GM18858 (cell line): ENCODE measurements around the gene ADSS2.
"Not testable (repeated sequence)": the region's sequence is repeated elsewhere in the genome, so short reads cannot be mapped to it uniquely, and the experiment has no call there.

Experiments
- ATAC-seq: cut with Tn5 transposase; IDR thresholded peaks from one replicate; pipeline ENCODE4 v1.9.1; 2021; ENCODE audit not compliant: unreplicated experiment

ADSS2 gene

DNA sequence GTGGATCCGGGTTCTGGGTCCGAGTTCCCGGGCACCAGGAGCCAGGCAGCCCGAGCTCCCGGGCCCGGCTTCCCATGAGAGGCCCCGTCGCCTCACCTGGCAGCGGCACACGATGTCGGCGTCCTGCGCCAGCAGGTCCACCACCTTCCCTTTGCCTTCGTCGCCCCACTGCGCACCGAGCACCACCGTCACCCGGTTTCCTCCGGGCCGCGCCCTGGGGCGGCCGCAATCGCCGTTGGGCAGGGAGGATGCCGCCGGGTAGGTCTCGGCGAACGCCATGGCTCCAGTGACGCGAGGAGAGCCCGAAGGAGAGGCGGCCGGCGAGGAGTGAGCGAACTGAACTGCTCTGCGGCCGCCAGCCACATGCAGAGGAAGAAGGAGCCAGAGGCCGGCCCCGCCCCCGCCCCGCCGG lies at the start of gene ADSS2:
Gene ADSS2, minus strand, starts transcription at position 371 of the 412 bp plus-strand sequence. Its CDS starts 92 bp downstream, at position 279.
- ATAC-seq = no peak

DNA sequence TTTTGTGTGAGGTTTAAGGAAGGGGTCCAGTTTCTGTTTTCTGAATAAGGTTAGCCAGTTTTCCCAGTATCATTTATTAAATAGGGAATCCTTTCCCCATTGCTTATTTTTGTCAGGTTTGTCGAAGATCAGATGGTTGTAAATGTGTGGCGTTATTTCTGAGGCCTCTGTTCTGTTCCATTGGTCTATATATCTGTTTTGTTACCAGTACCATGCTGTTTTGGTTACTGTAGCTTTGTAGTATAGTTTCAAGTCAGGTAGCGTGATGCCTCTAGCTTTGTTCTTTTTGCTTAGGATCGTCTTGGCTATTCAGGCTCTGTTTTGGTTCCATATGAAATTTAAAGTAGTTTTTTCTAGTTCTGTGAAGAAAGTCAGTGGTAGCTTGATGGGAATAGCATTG lies 48.8 kb upstream of the ADSS2 start:
- not testable (repeated sequence) for ATAC-seq

DNA sequence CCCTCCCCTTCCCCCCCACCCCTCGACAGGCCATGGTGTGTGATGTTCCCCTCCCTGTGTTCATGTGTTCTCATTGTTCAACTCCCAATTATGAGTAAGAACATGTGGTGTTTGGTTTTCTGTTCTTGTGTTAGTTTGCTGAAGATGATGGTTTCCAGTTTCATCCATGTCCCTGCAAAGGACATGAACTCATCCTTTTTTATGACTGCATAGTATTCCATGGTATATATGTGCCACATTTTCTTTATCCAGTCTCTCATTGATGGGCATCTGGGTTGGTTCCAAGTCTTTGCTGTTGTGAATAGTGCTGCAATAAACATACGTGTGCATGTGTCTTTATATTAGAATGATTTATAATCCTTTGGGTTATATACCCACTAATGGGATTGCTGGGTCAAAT lies 47.8 kb upstream of the ADSS2 start:
- not testable (repeated sequence) for ATAC-seq

- ATAC-seq = no peak
Measured at GRCh38 chr1:244497805-244498204, 46.1 kb upstream of the ADSS2 start.

DNA sequence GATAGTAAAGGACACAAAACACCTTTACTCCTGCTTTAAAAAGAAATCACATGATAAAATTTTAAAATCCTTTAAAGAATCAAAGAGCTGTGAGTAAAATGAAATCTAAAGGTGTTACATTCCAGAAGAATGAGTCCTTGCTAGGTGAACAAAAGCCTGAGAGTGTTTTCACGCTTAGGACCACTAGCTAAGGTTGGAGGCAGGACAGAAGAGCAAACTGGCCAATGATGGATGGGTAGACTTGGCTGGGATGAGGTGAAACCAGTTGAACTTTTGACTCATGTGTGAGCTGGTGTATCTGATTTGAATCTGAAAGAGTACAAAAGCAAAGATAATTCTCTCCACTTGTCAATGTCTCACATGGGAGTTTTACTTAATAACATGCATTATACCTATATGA lies 44.5 kb upstream of the ADSS2 start:
- ATAC-seq = no peak

- ATAC-seq = no peak
Measured at GRCh38 chr1:244494653-244495052, 42.9 kb upstream of the ADSS2 start.

DNA sequence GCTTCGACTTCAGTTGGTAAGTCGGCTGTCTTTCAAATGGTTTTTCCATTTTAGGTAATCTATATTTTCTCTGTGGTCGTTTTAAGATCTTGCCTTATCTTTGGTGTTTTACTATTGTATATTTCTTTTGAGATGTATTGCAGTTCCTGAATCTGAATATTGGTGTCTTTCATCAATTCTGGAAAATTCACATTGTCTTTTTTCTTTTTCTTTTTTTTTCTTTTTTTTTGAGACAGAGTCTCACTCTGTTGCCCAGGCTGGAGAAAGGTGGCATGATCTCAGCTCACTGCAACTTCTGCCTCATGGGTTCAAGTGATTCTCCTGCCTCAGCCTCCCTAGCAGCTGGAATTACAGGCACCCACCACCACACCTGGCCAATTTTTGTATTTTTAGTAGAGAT lies 33.3 kb upstream of the ADSS2 start:
- ATAC-seq = not testable (repeated sequence)

DNA sequence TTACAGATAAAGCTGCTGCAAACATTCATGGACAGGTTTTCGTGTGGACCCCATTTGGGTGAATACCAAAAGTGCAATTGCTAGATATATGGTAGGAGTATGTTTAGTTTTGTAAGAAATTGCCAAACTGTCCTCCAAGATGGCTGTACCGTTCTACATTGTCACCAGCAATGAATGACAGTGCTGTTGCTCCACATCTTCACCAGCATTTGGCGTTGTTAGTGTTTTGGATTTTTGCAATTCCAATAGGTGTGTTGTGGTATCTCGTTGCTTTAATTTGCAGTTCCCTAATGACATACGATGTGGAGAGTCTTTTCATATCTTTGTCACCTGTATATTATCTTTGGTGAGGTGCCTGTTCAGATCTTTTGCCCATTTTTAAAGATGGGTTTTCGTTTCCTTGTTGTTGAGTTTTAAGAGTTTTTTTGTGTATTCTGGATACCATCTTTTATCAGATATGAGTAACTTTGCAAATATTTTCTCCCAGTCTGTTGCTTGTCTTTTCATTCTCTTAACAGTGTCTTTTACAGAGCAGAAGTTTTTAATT lies 21.4 kb upstream of the ADSS2 start:
- no peak for ATAC-seq

GRCh38 chr1:244466724-244467123 lies 15.0 kb upstream of the ADSS2 start:
- no peak for ATAC-seq

DNA sequence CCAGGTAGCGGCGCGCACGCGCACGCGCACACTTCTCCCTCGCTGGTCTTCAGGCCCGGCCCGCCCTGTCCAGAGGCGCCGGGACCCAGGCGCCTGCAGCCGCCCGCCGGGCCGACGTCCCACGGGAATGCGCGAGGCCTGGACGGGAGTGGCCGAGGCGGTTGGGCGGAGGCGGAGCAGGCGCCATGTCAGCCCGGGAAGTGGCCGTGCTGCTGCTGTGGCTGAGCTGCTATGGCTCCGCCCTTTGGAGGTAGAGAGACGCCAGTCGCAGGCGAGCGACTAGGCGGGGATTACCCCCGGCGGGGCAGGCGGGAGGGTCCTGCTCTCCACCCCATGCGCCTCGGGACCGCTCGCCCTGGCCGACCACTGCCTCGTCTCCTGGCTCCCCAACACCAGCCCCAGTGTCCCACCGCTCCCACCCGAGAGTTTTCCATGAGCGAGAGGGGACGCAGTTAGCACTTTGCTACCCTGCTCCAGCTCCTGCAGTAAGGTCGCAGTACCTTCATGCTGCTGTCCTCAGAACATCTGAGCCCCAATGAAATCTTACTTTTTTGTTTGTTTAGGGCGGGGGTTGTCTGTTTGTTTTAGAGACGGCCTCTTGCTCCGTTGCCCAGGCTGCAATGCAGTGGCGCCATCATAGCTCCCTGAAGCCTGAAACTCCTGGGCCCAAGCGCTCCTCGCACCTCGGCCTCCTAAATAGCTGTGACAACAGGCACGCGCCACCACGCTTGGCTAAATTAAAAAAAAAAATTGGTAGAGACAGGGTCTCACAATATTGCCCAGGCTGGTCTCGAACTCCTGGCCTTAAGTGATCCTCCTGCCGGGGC lies 9.7 kb upstream of the ADSS2 start, which contains the start of gene CATSPERE:
Gene CATSPERE, plus strand, starts transcription at position 29 of the 827 bp plus-strand sequence. Its CDS starts 157 bp downstream, at position 186.
- ATAC-seq = peak; percentile 97

DNA sequence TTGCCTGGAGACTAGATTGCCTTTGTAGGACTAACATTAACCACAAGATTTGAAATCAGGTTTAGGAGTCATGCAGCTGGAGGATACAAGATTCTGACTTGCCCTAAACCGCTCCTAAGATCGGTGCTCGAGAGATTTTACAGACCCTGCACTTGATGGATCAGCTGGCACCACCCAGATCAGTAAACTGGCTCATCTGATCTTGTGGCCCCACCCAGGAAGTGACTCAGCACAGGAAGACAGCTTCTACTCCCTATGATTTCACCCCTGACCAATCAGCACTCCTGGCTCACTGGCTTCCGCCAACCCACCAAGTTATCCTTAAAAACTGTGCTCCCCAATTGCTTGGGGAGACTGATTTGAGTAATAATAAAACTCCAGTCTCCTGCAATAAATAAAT lies 8.5 kb upstream of the ADSS2 start:
- no peak for ATAC-seq

DNA sequence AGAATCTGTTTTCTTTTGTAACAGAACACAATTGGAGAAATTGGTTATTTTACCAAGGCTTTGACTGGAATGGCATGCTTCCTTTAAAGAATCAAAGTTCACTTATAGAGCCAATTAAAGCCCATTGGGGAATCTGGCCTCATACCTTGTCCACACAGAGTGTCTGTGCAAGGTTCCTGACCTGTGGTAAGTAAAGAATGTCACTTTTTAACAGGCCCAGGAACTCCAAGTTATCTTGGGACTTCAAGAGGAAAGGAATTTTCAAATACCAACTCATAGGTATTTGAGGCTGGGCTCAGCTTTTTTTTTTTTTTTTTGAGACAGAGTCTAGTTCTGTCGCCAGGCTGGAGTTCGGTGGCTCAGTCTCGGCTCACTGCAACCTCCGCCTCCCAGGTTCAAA lies 7.1 kb upstream of the ADSS2 start:
- no peak for ATAC-seq

DNA sequence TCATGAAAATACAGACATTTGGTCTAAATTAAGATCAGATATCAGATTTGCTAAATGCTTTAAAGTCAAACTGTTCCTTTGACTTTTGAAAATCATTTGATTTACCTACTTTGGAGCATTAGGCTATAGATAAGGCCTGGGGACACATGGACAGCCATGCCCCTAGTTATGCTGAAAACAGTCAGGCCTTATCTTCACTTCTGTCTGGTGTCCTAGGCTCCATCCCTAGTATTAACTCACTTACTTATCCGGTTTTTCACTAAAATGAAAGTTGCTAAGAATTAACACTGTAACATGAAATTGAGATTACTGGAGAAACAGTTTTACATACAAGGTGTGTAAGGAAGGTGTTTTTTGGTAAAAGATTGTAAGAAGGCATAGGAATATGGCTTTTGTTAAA lies 4.9 kb upstream of the ADSS2 start:
- ATAC-seq = no peak

- ATAC-seq = no peak
Measured at GRCh38 chr1:244454412-244454811, 2.7 kb upstream of the ADSS2 start.

- ATAC-seq = peak; percentile 86
Measured at GRCh38 chr1:244451951-244452795, 464 bp upstream of the ADSS2 start.

DNA sequence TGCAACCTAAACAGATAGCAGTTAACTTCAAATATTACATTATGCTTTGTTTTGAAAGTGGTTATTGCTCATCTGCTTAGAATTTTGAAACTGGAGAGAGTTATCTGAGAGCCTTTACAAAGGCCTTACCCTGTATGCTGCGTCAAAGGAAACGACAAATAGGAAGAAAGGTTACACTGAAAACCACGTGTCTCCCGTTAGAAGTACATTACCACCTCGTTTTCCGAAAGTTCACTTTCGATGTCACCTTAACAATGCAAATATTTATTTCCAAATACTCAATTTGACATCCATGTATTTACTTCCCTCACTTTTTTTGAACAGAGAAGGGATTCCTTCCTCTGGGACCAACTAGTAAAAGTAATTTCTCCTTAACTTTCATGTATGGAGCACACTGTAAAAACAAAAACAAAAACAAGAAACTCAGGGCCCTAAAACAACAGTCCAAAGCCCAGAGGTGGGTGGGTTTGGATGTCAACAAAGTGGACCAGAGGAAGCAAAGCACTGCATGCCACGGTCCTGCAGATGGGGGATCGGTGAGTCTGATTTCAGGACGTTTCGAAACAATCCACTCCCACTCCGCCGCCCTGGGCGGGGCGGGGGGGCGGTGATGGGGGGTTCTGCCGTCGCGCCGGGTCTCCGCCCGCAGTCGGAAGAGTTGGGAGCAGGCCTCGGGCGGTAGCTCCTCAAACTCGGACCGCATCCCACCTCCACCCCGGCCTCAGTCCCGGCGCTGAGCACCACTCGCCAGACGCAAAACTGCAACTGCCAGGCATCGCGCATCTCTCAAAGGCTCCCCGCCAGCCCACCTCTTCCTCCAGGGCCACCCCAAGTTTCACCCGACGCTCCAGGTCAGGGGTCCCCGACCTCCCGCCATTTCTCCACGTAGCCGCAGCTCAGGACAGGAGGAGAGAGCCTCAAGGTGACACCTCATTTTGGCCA lies 841 bp downstream of the ADSS2 start:
- peak; percentile 0 for ATAC-seq

GRCh38 chr1:244449936-244450508 lies 1.7 kb downstream of the ADSS2 start:
- ATAC-seq = no peak

GRCh38 chr1:244448279-244449036 lies 3.3 kb downstream of the ADSS2 start:
- no peak for ATAC-seq

- ATAC-seq = no peak
Measured at GRCh38 chr1:244447552-244447951, 4.2 kb downstream of the ADSS2 start.
